Muscle of back (tissue), 11 donors: Measurements from ENCODE around the gene STPG4. TPM values are rescaled to one million over a fixed set of nuclear protein-coding genes. Genes with fewer than 3 reads are reported as not detected.

Experiments
- DNase-seq, 3 donors: peaks; one replicate each; pipeline versions ENCODE4 v3.0.0 to v3.0.0-alpha.2; 2013
- polyA plus RNA-seq, 10 donors: library from polyadenylated mRNA; unstranded; fragments of 120-200 nt; gene quantifications; one replicate each; pipeline ENCODE4 v1.2.1, GENCODE V29; 2013; ENCODE audit not compliant: insufficient read length in 10 of 10

STPG4 gene
- polyA plus RNA-seq, 10 donors, result 0.11 to 0.16 TPM; not detected in 8

- no peak for DNase-seq
These were observed 66.0 kb downstream of the STPG4 start for GRCh38 chr2:47089083-47089464.

- DNase-seq, result peak in 2 of 3 donors; percentile 47 to 72
These were observed 66.6 kb downstream of the STPG4 start for GRCh38 chr2:47088371-47089082.

GRCh38 chr2:47087051-47087450, 68.1 kb downstream of the STPG4 start:
- DNase-seq, result no peak

GRCh38 chr2:47086571-47086970, 68.5 kb downstream of the STPG4 start:
- no peak for DNase-seq

GRCh38 chr2:47086054-47086471, 69.0 kb downstream of the STPG4 start:
- no peak for DNase-seq

- DNase-seq, result peak in 1 of 3 donors; percentile 71
These were observed 71.0 kb downstream of the STPG4 start for GRCh38 chr2:47083886-47084687.

- DNase-seq, result no peak
These were observed 71.6 kb downstream of the STPG4 start for GRCh38 chr2:47083485-47083884.

GRCh38 chr2:47083005-47083404, 72.1 kb downstream of the STPG4 start:
- peak in 1 of 3 donors; percentile 11 for DNase-seq

GRCh38 chr2:47080888-47081301, 74.2 kb downstream of the STPG4 start:
- peak in 1 of 3 donors; percentile 0 for DNase-seq

GRCh38 chr2:47079515-47080412, 75.3 kb downstream of the STPG4 start:
- DNase-seq, result peak in 1 of 3 donors; percentile 18

GRCh38 chr2:47078541-47079482, 76.3 kb downstream of the STPG4 start:
- no peak for DNase-seq

- DNase-seq, result no peak
These were observed 77.5 kb downstream of the STPG4 start for GRCh38 chr2:47077442-47078117.

- peak in 1 of 3 donors; percentile 93 for DNase-seq
These were observed 78.3 kb downstream of the STPG4 start for GRCh38 chr2:47076586-47077441.

GRCh38 chr2:47076126-47076506, 79.0 kb downstream of the STPG4 start:
- DNase-seq, result no peak

- peak in 1 of 3 donors; percentile 49 for DNase-seq
These were observed 79.6 kb downstream of the STPG4 start for GRCh38 chr2:47075361-47076125.

- DNase-seq, result no peak
These were observed 80.4 kb downstream of the STPG4 start for GRCh38 chr2:47074691-47075090.

- DNase-seq, result no peak
These were observed 81.5 kb downstream of the STPG4 start for GRCh38 chr2:47073641-47074040.

- DNase-seq, result no peak
These were observed 81.9 kb downstream of the STPG4 start for GRCh38 chr2:47073217-47073616.
